NT2/D1 (cell line): ENCODE measurements around the gene STRN.
"Not testable (repeated sequence)": the region's sequence is repeated elsewhere in the genome, so short reads cannot be mapped to it uniquely, and the experiment has no call there.

Source experiments
- DNase-seq: peaks from one replicate; pipeline ENCODE4 v3.0.0-alpha.2; 2011; ENCODE audit warnings: low read depth, low spot score
- H3K27me3 ChIP-seq: 2 replicates; pipeline ENCODE4 v1.6.0; 2011; ENCODE audit warnings: mild to moderate bottlenecking; ENCODE audit not compliant: insufficient read length, insufficient read depth
- H3K36me3 ChIP-seq: 2 replicates; pipeline ENCODE4 v1.6.1; 2011; ENCODE audit warnings: mild to moderate bottlenecking, low read length, mixed read lengths; ENCODE audit not compliant: insufficient read depth, insufficient read length
- H3K4me1 ChIP-seq: 2 replicates; pipeline ENCODE4 v1.5.1; 2011; ENCODE audit not compliant: insufficient read depth, insufficient read length
- H3K4me3 ChIP-seq: 2 replicates; pipeline ENCODE4 v1.5.1; 2011; ENCODE audit warnings: low read depth; ENCODE audit not compliant: insufficient read length
- H3K9ac ChIP-seq: 2 replicates; pipeline ENCODE4 v1.6.0; 2011; ENCODE audit warnings: low read depth; ENCODE audit not compliant: insufficient read length
- H3K9me3 ChIP-seq: 2 replicates; pipeline ENCODE4 v1.5.1; 2011; ENCODE audit warnings: mild to moderate bottlenecking, low read length; ENCODE audit not compliant: insufficient read depth
- SUZ12 ChIP-seq: IDR thresholded peaks from 2 replicates; pipeline ENCODE4 v1.6.1; 2011; ENCODE audit not compliant: insufficient read length, insufficient read depth; ENCODE audit errors: extremely low read depth
- YY1 ChIP-seq: IDR thresholded peaks from 2 replicates; pipeline ENCODE4 v1.6.1; 2011; ENCODE audit not compliant: insufficient read length, insufficient read depth
- ZNF274 ChIP-seq: IDR thresholded peaks from 2 replicates; pipeline ENCODE4 v1.6.1; 2011; ENCODE audit warnings: mild to moderate bottlenecking, low read depth, low read length

Gene STRN

GRCh38 chr2:36949845-36950244, 16.5 kb downstream of the STRN start:
- Histone ChIP-seq H3K4me3 (no peak overlapping the region), H3K9me3 (no peaks in the 10 kb centered on the region), H3K9ac (no peak overlapping the region), H3K4me1 (no peaks in the 10 kb centered on the region), H3K27me3 (no peaks in the 10 kb centered on the region), H3K36me3 (no peaks in the 10 kb centered on the region)
- no peak for TF ChIP-seq YY1
- no peak for TF ChIP-seq ZNF274
- TF ChIP-seq SUZ12 = no peak
- no peak for DNase-seq

- H3K4me1 ChIP-seq, H3K27me3 ChIP-seq, H3K36me3 ChIP-seq, DNase-seq, H3K9me3 ChIP-seq, H3K9ac ChIP-seq, H3K4me3 ChIP-seq: not testable (repeated sequence)
Observed at GRCh38 chr2:36945240-36945639, 21.1 kb downstream of the STRN start.

GRCh38 chr2:36941867-36942266, 24.5 kb downstream of the STRN start:
- no peak overlapping the region for H3K4me3 ChIP-seq
- no peaks in the 10 kb centered on the region for H3K27me3 ChIP-seq
- H3K9me3 ChIP-seq = no peaks in the 10 kb centered on the region
- H3K4me1 ChIP-seq = no peaks in the 10 kb centered on the region
- H3K36me3 ChIP-seq = no peaks in the 10 kb centered on the region
- TF ChIP-seq YY1 = no peak
- no peak for TF ChIP-seq SUZ12
- TF ChIP-seq ZNF274 = no peak
- DNase-seq = no peak
- H3K9ac ChIP-seq = no peak overlapping the region

- not testable (repeated sequence) for H3K4me3 ChIP-seq, H3K27me3 ChIP-seq, DNase-seq, H3K9ac ChIP-seq, H3K9me3 ChIP-seq, H3K4me1 ChIP-seq, H3K36me3 ChIP-seq
Observed at GRCh38 chr2:36936526-36936925, 29.8 kb downstream of the STRN start.

- H3K36me3 ChIP-seq, H3K4me3 ChIP-seq, H3K27me3 ChIP-seq, DNase-seq, H3K9ac ChIP-seq, H3K9me3 ChIP-seq, H3K4me1 ChIP-seq: not testable (repeated sequence)
Observed at GRCh38 chr2:36931688-36932087, 34.6 kb downstream of the STRN start.

GRCh38 chr2:36930787-36931410, 35.4 kb downstream of the STRN start:
- not testable (repeated sequence) for H3K36me3 ChIP-seq, H3K9me3 ChIP-seq, H3K4me1 ChIP-seq, H3K4me3 ChIP-seq, H3K9ac ChIP-seq, DNase-seq, H3K27me3 ChIP-seq

- not testable (repeated sequence) for H3K9me3 ChIP-seq, H3K4me3 ChIP-seq, DNase-seq, H3K9ac ChIP-seq, H3K27me3 ChIP-seq, H3K36me3 ChIP-seq, H3K4me1 ChIP-seq
Observed at GRCh38 chr2:36926175-36927132, 39.9 kb downstream of the STRN start.

- not testable (repeated sequence) for H3K9me3 ChIP-seq, H3K27me3 ChIP-seq, DNase-seq, H3K4me3 ChIP-seq, H3K9ac ChIP-seq, H3K36me3 ChIP-seq, H3K4me1 ChIP-seq
Observed at GRCh38 chr2:36922629-36923028, 43.7 kb downstream of the STRN start.
